CD4-positive, alpha-beta memory T cell (primary cell): ENCODE measurements around the gene CPXM2. TPM values are rescaled to one million over a fixed set of nuclear protein-coding genes. Genes with fewer than 3 reads are reported as not detected.

Experiments used
- CTCF ChIA-PET: fragments of 350-600 bp; sonication (Branson Sonifier 250); formaldehyde crosslinking; loops from one replicate; lab custom pipeline; 2021; ENCODE audit warnings: inconsistent platforms; ENCODE audit not compliant: partially characterized antibody; lab: Charles Lee
- POLR2A ChIA-PET: fragments of 350-600 bp; sonication (Branson Sonifier 250); formaldehyde crosslinking; loops from one replicate; lab custom pipeline; 2021; ENCODE audit not compliant: partially characterized antibody; lab: Charles Lee
- DNase-seq, 5 donors: peaks; one replicate each; pipeline versions ENCODE4 v3.0.0 to v3.0.0-alpha.2; 2020 to 2022; ENCODE audit warnings: mixed read lengths in 1 of 5
- H3K27ac ChIP-seq: one replicate; pipeline ENCODE4 v1.7.0; 2013; ENCODE audit warnings: low read depth, low read length
- H3K27me3 ChIP-seq: 2 replicates; pipeline ENCODE4 v1.7.0; 2013; ENCODE audit warnings: mild to moderate bottlenecking, low read length, moderate library complexity; ENCODE audit not compliant: insufficient read depth
- H3K36me3 ChIP-seq: 2 replicates; pipeline ENCODE4 v1.7.0; 2013; ENCODE audit warnings: mild to moderate bottlenecking, low read length, moderate library complexity; ENCODE audit not compliant: insufficient read depth
- H3K4me1 ChIP-seq: 2 replicates; pipeline ENCODE4 v1.7.0; 2013; ENCODE audit warnings: mild to moderate bottlenecking, low read length, moderate library complexity; ENCODE audit not compliant: insufficient read depth
- H3K4me3 ChIP-seq, 2 donors: one replicate each; pipeline ENCODE4 v1.7.0; 2013; ENCODE audit warnings: low read length in 2 of 2, mild to moderate bottlenecking in 1 of 2
- H3K9me3 ChIP-seq, 2 donors: one replicate each; pipeline ENCODE4 v1.7.0; 2013; ENCODE audit warnings: low read length in 2 of 2, control low read depth in 1 of 2; ENCODE audit not compliant: control insufficient read depth in 1 of 2
- H3K27ac Mint-ChIP-seq, 7 donors: one replicate each; pipeline ENCODE4 v1.8.0; 2020 to 2021; ENCODE audit warnings: mixed read lengths in 7 of 7, mild to moderate bottlenecking in 6 of 7, inconsistent platforms in 3 of 7, moderate library complexity in 3 of 7
- H3K27me3 Mint-ChIP-seq, 2 donors: one replicate each; pipeline ENCODE4 v1.8.0; 2020 to 2021; ENCODE audit warnings: mixed read lengths in 2 of 2
- H3K36me3 Mint-ChIP-seq, 2 donors: one replicate each; pipeline ENCODE4 v1.8.0; 2020 to 2021; ENCODE audit warnings: mixed read lengths in 2 of 2, inconsistent platforms in 1 of 2, mild to moderate bottlenecking in 1 of 2
- H3K4me1 Mint-ChIP-seq, 4 donors: one replicate each; pipeline ENCODE4 v1.8.0; 2020 to 2021; ENCODE audit warnings: mixed read lengths in 4 of 4, mild to moderate bottlenecking in 1 of 4
- H3K4me3 Mint-ChIP-seq, 8 donors: one replicate each; pipeline ENCODE4 v1.8.0; 2020 to 2021; ENCODE audit warnings: mixed read lengths in 8 of 8, mild to moderate bottlenecking in 7 of 8, moderate library complexity in 6 of 8, inconsistent platforms in 3 of 8
- H3K9me3 Mint-ChIP-seq, 8 donors: one replicate each; pipeline ENCODE4 v1.8.0; 2020 to 2021; ENCODE audit warnings: mixed read lengths in 8 of 8, mild to moderate bottlenecking in 5 of 8, inconsistent platforms in 3 of 8, moderate library complexity in 1 of 8
- intact Hi-C: fragments of 100-400 bp; cut with micrococcal nuclease; formaldehyde crosslinking; loops from one replicate; pipeline ENCODE4 v1.15.1; 2023
- polyA plus RNA-seq, 2 donors: library from polyadenylated mRNA; unstranded; fragments of 300-500 nt; fragmentation: Illumina TruSeq; gene quantifications; one replicate each; pipeline ENCODE4 v1.2.3, GENCODE V29; 2021
- total RNA-seq, 2 experiments: library from RNA; stranded (reverse); gene quantifications; one replicate each; pipeline ENCODE4 v1.2.3, GENCODE V29; 2021

Gene CPXM2
- total and polyA plus RNA-seq, 4 experiments from 2014 or later = not detected

DNA sequence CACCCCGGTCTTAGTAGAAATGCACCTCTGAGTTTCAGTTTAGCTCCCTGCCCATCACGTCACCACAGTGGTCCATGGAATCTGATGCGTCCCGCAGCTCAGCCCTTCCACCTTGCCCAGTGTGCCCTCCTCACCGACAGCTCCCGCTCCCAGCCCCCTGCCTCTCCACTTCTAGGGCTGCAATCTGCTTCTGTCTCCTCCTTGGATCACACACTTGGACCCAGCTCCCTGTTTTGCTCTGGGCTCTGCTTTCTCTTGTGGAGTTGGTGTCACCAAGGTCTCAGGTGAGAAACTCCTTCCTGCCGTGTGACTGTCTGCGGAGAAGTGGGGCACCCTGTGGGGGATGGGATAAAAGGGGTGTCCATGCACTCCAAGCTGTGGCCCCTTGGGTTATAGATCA, 187.5 kb downstream of the CPXM2 start:
- Histone ChIP-seq H3K27ac (no peak overlapping the region), H3K4me3 (no peak overlapping the region), H3K4me1 (no peaks in the 10 kb centered on the region), H3K9me3 (no peaks in the 10 kb centered on the region), H3K27me3 (no peaks in the 10 kb centered on the region), H3K36me3 (no peaks in the 10 kb centered on the region)
- Mint-ChIP-seq H3K9me3 (no peaks in the 10 kb centered on the region), H3K4me1 (no peaks in the 10 kb centered on the region), H3K27me3 (peaks cover 2 to 4% of the 10 kb centered on the region in 2 donors), H3K36me3 (no peaks in the 10 kb centered on the region), H3K27ac (no peak overlapping the region), H3K4me3 (no peak overlapping the region)
- ChIA-PET POLR2A (no interaction called here), CTCF (no interaction called here)
- intact Hi-C loops = no loop called here
- no peak for DNase-seq

DNA sequence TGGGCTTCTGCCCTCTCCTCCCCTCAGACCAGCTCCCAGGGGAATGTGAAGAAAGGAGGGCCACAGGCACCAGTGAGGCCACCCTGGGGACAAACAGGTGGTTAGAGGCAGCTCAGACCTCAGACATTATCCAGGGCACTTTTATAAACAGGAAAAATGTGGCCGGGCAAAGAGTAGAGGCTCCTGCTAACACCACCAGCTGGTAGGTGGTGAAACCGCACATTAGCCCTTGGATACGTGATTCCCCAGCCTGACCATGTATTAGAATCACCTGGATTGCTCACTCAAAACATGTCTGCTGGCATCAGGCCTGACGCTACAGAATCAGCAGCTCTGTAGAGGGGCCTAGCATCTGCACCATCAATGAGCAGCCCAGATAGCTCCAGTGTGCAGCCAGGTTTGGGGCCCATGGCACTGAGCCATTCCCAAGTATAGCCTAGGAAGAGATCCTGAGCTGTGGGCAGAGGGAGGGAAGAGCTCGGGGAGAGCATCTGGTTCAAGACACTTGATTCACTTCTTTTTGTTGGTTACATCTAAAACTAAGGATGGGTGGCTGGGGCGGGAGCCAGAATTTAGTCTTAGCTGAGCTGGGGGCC, 188.3 kb downstream of the CPXM2 start:
- ChIA-PET POLR2A (no interaction called here), CTCF (no interaction called here)
- Mint-ChIP-seq H3K27ac (peak overlapping the region in 1 of 7 donors; percentile 29), H3K4me1 (no peaks in the 10 kb centered on the region), H3K36me3 (no peaks in the 10 kb centered on the region), H3K4me3 (no peak overlapping the region), H3K27me3 (peaks cover 0 to 2% of the 10 kb centered on the region in 2 donors), H3K9me3 (no peaks in the 10 kb centered on the region)
- Histone ChIP-seq H3K36me3 (no peaks in the 10 kb centered on the region), H3K4me1 (no peaks in the 10 kb centered on the region), H3K27ac (no peak overlapping the region), H3K9me3 (no peaks in the 10 kb centered on the region), H3K27me3 (no peaks in the 10 kb centered on the region), H3K4me3 (no peak overlapping the region)
- DNase-seq = no peak
- intact Hi-C loops = no loop called here

Other genes with a start within 250 kb of the CPXM2 start
- not detected for gene GPR26, start 225.5 kb downstream of the CPXM2 start, total RNA-seq
- not detected for gene GPR26, start 225.5 kb downstream of the CPXM2 start, polyA plus RNA-seq
- gene CHST15, start 201.8 kb upstream of the CPXM2 start, total RNA-seq = 1 to 10 TPM in 1 of 2 experiments, under 1 TPM in 1; 0.67 to 1.2 TPM
- gene CHST15, start 201.8 kb upstream of the CPXM2 start, polyA plus RNA-seq = under 1 TPM in 1 of 2 donors, not detected in 1; 0.13 TPM